NAMALWA (cell line): ENCODE measurements around the gene EOGT.

Experiments used
- DNase-seq: peaks from one replicate; pipeline ENCODE4 v3.0.0-alpha.2; 2015; ENCODE audit warnings: low spot score

EOGT gene

GRCh38 chr3:69013253-69014021 is at the start of gene EOGT:
EOGT (minus strand) TSS chr3:69013684; CDS start chr3:69009846, 3,838 bp downstream.
- peak; percentile 62 for DNase-seq

- DNase-seq = no peak
Observed at GRCh38 chr3:69059688-69060087, 46.2 kb upstream of the EOGT start.

DNA sequence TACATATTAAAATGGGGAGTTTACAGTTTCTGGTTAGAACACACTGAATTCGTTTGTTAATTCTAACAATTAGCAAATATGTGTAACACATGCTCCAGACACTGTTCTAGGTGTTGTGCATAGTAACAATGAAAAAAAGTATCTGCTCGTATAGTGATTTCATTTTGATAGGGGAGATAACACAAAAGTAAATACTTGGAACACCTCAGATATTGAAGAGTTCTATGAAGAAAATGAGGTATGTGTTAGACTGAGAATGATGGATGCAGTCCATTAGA is 45.4 kb upstream of the EOGT start:
- DNase-seq = no peak

DNA sequence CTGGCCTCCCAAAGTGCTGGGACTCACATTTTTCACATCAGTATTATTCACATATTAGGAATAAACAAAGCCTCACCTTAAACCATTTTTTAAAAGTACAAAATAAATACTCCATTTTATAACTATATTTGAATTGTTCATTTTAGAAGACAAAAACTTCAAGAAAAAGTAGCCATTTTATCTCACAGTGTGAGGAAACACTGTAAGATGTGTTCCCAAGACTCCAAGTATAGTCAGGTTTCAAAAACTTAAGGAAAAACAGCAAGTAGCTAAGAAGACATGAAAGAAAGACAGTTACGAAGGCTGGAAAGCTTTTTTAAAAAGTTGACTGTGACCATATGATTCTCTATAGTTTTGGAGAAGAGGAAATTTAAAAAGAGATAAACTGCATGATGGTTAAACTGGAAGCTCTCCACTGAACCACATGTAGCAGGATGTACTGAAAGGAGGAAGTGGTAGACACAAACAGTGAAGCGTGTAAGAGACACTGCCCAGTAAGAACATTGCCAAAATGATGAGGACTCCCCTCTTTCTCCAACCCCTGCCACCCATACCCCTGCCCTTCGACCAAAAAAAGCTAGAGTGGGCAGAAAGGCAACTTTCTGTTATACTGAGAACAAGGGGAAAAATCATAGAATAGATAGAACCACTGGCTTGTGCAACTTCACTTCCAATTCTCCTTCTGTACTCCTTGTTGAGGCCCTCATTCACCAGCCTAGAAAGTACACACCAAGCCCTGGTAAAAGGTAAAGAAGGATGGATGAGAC is 44.9 kb upstream of the EOGT start:
- peak; percentile 39 for DNase-seq

GRCh38 chr3:69052472-69052898 is 39.0 kb upstream of the EOGT start:
- DNase-seq = no peak

GRCh38 chr3:69051756-69052471 is 38.4 kb upstream of the EOGT start, which contains the start of gene TMF1:
TMF1 (minus strand) TSS chr3:69052333; CDS start chr3:69052086, 247 bp downstream.
- peak; percentile 96 for DNase-seq

DNA sequence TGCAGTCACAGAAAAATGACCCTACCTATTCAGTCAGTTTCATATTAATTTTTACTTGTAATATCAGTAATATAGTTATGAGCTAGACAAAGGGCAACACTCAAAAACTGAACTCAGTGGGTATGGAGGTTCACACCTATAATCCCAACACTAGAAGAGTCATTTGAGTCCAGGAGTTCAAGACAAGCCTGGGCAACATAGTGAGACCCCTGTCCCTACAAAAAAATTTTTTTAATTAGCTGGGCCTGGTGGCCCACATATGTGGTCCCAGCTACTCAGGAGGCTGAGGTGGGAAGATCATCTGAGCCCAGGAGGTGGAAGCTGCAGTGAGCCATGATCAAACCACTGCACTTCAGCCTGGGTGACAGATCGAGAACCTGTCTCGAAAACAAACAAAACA is 35.5 kb upstream of the EOGT start:
- DNase-seq = no peak

DNA sequence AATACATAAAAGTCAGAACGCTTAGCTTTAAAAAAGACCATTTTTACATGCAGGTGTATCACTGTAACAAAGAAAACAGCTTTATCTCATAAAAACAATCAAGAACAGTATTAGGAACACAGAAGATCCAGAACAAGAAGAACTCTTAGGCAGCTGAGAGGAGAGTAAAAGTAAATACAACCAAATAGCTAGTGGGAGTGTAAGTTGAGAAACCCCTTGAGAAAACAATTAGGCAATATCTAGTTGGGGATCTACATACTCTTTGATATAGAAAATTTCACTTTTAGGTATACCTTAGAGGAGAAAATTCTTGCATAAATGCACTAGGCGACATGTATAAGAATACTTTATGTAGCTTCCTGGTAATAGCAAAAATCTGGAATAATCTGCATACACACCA is 31.1 kb upstream of the EOGT start:
- no peak for DNase-seq

- DNase-seq = no peak
Observed at GRCh38 chr3:69033470-69033869, 20.0 kb upstream of the EOGT start.

GRCh38 chr3:69032737-69033136 is 19.3 kb upstream of the EOGT start:
- DNase-seq = no peak

GRCh38 chr3:69032142-69032541 is 18.7 kb upstream of the EOGT start:
- no peak for DNase-seq

DNA sequence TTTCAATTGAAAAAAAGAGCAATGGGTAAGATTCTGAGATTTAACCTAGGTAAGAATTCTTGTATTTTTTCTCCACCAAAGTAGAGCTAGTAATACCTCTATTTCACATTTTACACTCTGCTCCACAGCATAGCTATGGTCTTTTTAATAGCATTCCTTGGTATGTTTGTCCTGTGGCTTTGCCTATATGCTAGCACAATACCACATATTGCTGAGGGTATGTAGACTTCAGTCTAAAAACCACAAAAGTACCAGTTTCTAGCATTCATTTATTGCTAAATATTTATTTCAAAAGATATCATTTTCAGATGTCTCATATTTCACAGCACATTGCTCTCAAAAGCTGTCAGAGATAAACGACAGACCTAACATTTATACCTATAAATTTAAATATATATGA is 18.2 kb upstream of the EOGT start:
- no peak for DNase-seq

GRCh38 chr3:69020857-69021256 is 7.4 kb upstream of the EOGT start:
- DNase-seq = no peak

DNA sequence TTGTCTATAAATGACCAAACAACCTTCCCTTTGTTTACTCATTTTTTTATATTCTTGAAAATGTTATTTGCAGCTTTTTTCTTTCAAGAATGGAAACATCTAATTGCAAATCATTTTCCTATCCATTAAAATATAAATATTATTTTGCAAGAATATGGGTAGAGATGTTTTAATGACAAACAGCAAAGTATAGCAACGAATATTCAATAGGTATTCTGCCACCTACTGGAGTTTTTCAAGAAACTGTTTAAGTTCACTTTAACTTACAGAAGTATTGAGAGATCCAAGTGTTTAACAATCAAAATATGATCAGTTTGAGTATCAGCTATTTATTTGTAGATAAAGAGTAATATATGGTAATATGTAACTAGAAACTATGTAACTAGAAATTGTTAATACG is 6.9 kb upstream of the EOGT start:
- peak; percentile 8 for DNase-seq

GRCh38 chr3:69016901-69017300 is 3.4 kb upstream of the EOGT start:
- DNase-seq = no peak

DNA sequence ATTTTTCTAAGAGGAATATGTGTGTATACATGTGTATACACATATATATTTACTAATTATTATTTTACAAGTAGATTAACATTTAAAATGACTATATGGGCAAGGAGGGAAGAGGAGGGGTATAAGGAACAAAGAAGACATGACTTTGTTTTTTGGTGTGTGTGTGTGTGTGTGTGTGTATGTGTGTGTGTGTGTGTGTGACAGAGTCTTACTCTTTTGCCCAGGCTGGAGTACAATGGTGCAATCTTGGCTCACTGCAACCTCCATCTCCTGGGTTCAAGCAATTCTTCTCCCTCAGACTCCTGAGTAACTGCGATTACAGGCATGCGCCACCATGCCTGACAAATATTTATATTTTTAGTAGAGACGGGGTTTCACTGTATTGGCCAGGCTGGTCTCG is 2.6 kb upstream of the EOGT start:
- DNase-seq = no peak

- no peak for DNase-seq
Observed at GRCh38 chr3:69014022-69014580, 617 bp upstream of the EOGT start.

DNA sequence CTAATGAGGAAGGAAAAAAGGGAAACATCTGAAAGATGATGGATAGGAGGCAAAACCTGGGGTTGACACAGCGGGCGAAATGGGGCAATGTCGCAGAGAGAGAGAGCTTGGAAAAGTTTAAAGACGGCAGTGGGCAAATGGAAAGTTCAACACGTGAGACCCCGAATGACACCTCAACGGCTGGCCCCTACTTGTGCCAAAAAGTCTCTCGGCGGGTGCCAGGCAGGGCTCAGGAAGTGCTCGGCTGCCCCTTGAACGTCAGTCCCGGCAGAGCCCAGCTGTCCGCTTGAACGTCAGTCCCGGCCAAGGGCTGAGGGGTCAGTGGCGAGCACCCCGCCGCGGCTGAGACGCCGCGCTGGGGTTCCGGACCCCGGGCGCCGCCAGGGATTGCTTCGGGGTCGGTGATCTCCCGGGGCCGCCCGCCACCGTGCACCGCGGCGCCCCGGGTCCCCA is 658 bp downstream of the EOGT start:
- DNase-seq = no peak

DNA sequence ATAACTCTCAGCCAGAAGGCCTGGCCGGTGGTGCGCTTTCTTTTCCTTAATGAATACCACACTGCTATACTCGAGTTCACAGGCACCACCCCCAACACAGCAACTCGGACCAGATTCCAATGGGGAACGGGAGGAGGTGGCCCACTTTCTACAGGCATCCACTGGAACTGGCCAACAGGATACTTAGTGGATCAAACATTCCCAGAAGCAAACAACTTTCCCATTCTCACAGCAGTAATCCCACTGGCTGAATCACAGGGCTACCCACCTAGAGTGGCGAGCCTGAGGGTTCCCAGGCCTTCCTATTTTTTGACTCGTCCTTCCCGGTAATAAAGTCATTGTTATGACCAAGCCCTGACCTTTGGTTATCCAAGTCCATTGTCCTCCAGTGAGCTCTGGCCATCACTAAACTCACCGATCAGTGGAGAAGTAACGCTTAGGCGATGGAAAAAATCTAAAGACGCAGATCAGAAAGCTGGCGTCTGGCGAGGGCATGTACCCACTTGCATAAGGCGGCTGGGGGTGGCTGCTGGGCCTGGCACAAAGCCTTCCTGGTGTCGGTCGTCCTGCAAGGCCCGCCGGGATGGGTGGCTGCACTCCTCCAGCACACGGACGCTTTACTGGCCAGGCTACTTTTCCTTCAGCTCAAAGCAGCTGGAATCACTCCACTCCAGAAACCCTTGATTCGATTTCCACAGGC is 1.2 kb downstream of the EOGT start:
- DNase-seq = no peak

GRCh38 chr3:69011096-69011730 is 2.3 kb downstream of the EOGT start:
- DNase-seq = no peak
